Kasumi-1 (cell line): ENCODE measurements around the gene PIP5K1B.

Source experiments
- DNase-seq, 2 experiments: peaks; one replicate each; lab custom pipeline; 2025; lab: John Stamatoyannopoulos, UW

Gene PIP5K1B

GRCh38 chr9:68707801-68708488 is 2.9 kb downstream of the PIP5K1B start:
- DNase-seq = no peak

GRCh38 chr9:68708513-68708912 is 3.5 kb downstream of the PIP5K1B start:
- no peak for DNase-seq

GRCh38 chr9:68709291-68710110 is 4.5 kb downstream of the PIP5K1B start:
- no peak for DNase-seq

GRCh38 chr9:68710111-68710471 is 5.1 kb downstream of the PIP5K1B start:
- no peak for DNase-seq

GRCh38 chr9:68711281-68711680 is 6.2 kb downstream of the PIP5K1B start:
- no peak for DNase-seq

GRCh38 chr9:68711932-68712331 is 6.9 kb downstream of the PIP5K1B start:
- no peak for DNase-seq

GRCh38 chr9:68714416-68715180 is 9.6 kb downstream of the PIP5K1B start:
- DNase-seq = no peak

- no peak for DNase-seq
Observed at GRCh38 chr9:68715181-68715456, 10.1 kb downstream of the PIP5K1B start.

GRCh38 chr9:68717552-68718443 is 12.8 kb downstream of the PIP5K1B start:
- DNase-seq = no peak

GRCh38 chr9:68719847-68720246 is 14.8 kb downstream of the PIP5K1B start:
- DNase-seq = no peak

- no peak for DNase-seq
Observed at GRCh38 chr9:68720656-68721313, 15.7 kb downstream of the PIP5K1B start.

GRCh38 chr9:68721666-68722330 is 16.8 kb downstream of the PIP5K1B start:
- no peak for DNase-seq

GRCh38 chr9:68725070-68725469 is 20.0 kb downstream of the PIP5K1B start:
- DNase-seq = no peak

GRCh38 chr9:68726489-68726888 is 21.4 kb downstream of the PIP5K1B start:
- no peak for DNase-seq

GRCh38 chr9:68727636-68728035 is 22.6 kb downstream of the PIP5K1B start:
- DNase-seq = no peak

GRCh38 chr9:68728731-68729130 is 23.7 kb downstream of the PIP5K1B start:
- DNase-seq = no peak

GRCh38 chr9:68730570-68731235 is 25.7 kb downstream of the PIP5K1B start:
- no peak for DNase-seq

- DNase-seq = no peak
Observed at GRCh38 chr9:68731857-68732256, 26.8 kb downstream of the PIP5K1B start.

GRCh38 chr9:68732405-68733020 is 27.5 kb downstream of the PIP5K1B start:
- DNase-seq = no peak

GRCh38 chr9:68733021-68733405 is 28.0 kb downstream of the PIP5K1B start:
- DNase-seq = no peak
